PC-3 (cell line): ENCODE measurements around the gene COLEC11. TPM values are rescaled to one million over a fixed set of nuclear protein-coding genes. Genes with fewer than 3 reads are reported as not detected.

Source experiments
- ATAC-seq: fragments of 200-7000 bp; cut with Tn5 transposase; 2 replicates; pipeline ENCODE4 v1.9.1; 2020; ENCODE audit warnings: mild to moderate bottlenecking, moderate library complexity
- BruUV-seq: library from RNA; stranded (reverse); fragments of 400-500 nt; replicated peaks from 2 replicates; lab custom pipeline; 2021; lab: Mats Ljungman, UMichigan
- CTCF ChIA-PET: fragments of 300-600 bp; sonication (Branson Sonifier 250); formaldehyde crosslinking; loops from one replicate; lab custom pipeline; 2022; ENCODE audit warnings: antibody characterized with exemption; lab: Charles Lee
- POLR2A ChIA-PET: fragments of 300-600 bp; sonication (Branson Sonifier 250); formaldehyde crosslinking; loops from one replicate; lab custom pipeline; 2022; ENCODE audit warnings: antibody characterized with exemption; ENCODE audit not compliant: unreplicated experiment; lab: Charles Lee
- DNase-seq: peaks from one replicate; pipeline ENCODE4 v3.0.0-alpha.2; 2015
- H2AFZ ChIP-seq: fragments of 300-600 bp; sonication (generic); 2 replicates; pipeline ENCODE4 v1.6.0; 2016; ENCODE audit warnings: antibody characterized with exemption, low read length
- H3F3A ChIP-seq: fragments of 300-600 bp; sonication (generic); one replicate; pipeline ENCODE4 v1.6.0; 2017; ENCODE audit warnings: antibody characterized with exemption, low read length, control low read depth, mild to moderate bottlenecking; ENCODE audit not compliant: unreplicated experiment
- H3K27ac ChIP-seq: fragments of 300-600 bp; sonication (generic); 2 replicates; pipeline ENCODE4 v1.5.1; 2016; ENCODE audit warnings: mild to moderate bottlenecking, low read length
- H3K27me3 ChIP-seq: fragments of 300-600 bp; sonication (generic); 2 replicates; pipeline ENCODE4 v1.6.1; 2016; ENCODE audit warnings: low read length, mixed read lengths
- H3K36me3 ChIP-seq: fragments of 300-600 bp; sonication (generic); 2 replicates; pipeline ENCODE4 v1.6.1; 2016; ENCODE audit warnings: low read depth, mixed run types, low read length, mixed read lengths
- H3K4me1 ChIP-seq: fragments of 300-600 bp; sonication (generic); 2 replicates; pipeline ENCODE4 v1.5.1; 2016; ENCODE audit warnings: low read length; ENCODE audit not compliant: insufficient read depth
- H3K4me2 ChIP-seq: fragments of 300-600 bp; sonication (generic); 2 replicates; pipeline ENCODE4 v1.6.0; 2016; ENCODE audit warnings: low read length
- H3K4me3 ChIP-seq: fragments of 300-600 bp; sonication (generic); 2 replicates; pipeline ENCODE4 v1.5.1; 2016; ENCODE audit warnings: mild to moderate bottlenecking, low read length, mixed read lengths
- H3K79me2 ChIP-seq: fragments of 300-600 bp; sonication (generic); 2 replicates; pipeline ENCODE4 v1.6.1; 2017; ENCODE audit warnings: low read length, mixed read lengths
- H3K9ac ChIP-seq: fragments of 300-600 bp; sonication (generic); 2 replicates; pipeline ENCODE4 v1.6.0; 2016; ENCODE audit warnings: mild to moderate bottlenecking, low read length
- H3K9me2 ChIP-seq: fragments of 300-600 bp; sonication (generic); replicated peaks from 2 replicates; pipeline ENCODE4 v1.6.1; 2016; ENCODE audit warnings: mixed run types, low read length, mixed read lengths
- H3K9me3 ChIP-seq: fragments of 300-600 bp; sonication (generic); 2 replicates; pipeline ENCODE4 v1.6.1; 2016; ENCODE audit warnings: low read length, mixed read lengths
- H4K20me1 ChIP-seq: fragments of 300-600 bp; sonication (generic); 2 replicates; pipeline ENCODE4 v1.6.1; 2016; ENCODE audit warnings: low read length, mixed read lengths
- CTCF ChIP-seq: fragments of 300-600 bp; sonication (generic); conservative IDR thresholded peaks from 2 replicates; pipeline ENCODE4 v1.5.1; 2017; ENCODE audit warnings: antibody characterized with exemption, low read depth, mild to moderate bottlenecking, low read length
- EZH2 ChIP-seq: fragments of 300-600 bp; sonication (generic); IDR thresholded peaks from one replicate; pipeline ENCODE4 v1.6.1; 2017; ENCODE audit warnings: antibody characterized with exemption, mild to moderate bottlenecking, low read length; ENCODE audit not compliant: unreplicated experiment
- EZH2phosphoT487 ChIP-seq: fragments of 300-600 bp; sonication (generic); IDR thresholded peaks from 2 replicates; pipeline ENCODE4 v1.6.1; 2018; ENCODE audit warnings: mild to moderate bottlenecking, antibody characterized with exemption, low read length, borderline replicate concordance
- intact Hi-C: fragments of 100-400 bp; cut with micrococcal nuclease; formaldehyde crosslinking; loops from 2 replicates; pipeline ENCODE4 v1.9.0; 2023
- total RNA-seq: library from RNA; depleted of rRNA; stranded (reverse); fragments of >200 nt; gene quantifications from 2 replicates; pipeline ENCODE4 v1.2.3, GENCODE V29; 2014

Gene COLEC11
- total RNA-seq, 1 experiment from 2014 or later: 0.44 TPM

GRCh38 chr2:3620834-3621233 is 25.9 kb downstream of the COLEC11 start:
- no TSS peak for BruUV-seq
- H3K27me3 ChIP-seq: peaks cover 8% of the 10 kb centered on the region
- H3K9me2 ChIP-seq: no peaks in the 10 kb centered on the region
- H2AFZ ChIP-seq: no peak overlapping the region
- no peak overlapping the region for H3K9ac ChIP-seq
- POLR2A ChIA-PET: no interaction called here
- no peaks in the 10 kb centered on the region for H3F3A ChIP-seq
- no peaks in the 10 kb centered on the region for H3K79me2 ChIP-seq
- no peaks in the 10 kb centered on the region for H3K36me3 ChIP-seq
- H4K20me1 ChIP-seq: no peaks in the 10 kb centered on the region
- intact Hi-C loops: no loop called here
- DNase-seq (no peak), ATAC-seq (no peak)
- TF ChIP-seq CTCF (no peak), EZH2 (no peak), EZH2phosphoT487 (no peak)
- CTCF ChIA-PET: no interaction called here
- no peak overlapping the region for H3K27ac ChIP-seq
- H3K4me3 ChIP-seq: no peak overlapping the region
- no peaks in the 10 kb centered on the region for H3K9me3 ChIP-seq
- no peaks in the 10 kb centered on the region for H3K4me1 ChIP-seq
- H3K4me2 ChIP-seq: no peak overlapping the region

DNA sequence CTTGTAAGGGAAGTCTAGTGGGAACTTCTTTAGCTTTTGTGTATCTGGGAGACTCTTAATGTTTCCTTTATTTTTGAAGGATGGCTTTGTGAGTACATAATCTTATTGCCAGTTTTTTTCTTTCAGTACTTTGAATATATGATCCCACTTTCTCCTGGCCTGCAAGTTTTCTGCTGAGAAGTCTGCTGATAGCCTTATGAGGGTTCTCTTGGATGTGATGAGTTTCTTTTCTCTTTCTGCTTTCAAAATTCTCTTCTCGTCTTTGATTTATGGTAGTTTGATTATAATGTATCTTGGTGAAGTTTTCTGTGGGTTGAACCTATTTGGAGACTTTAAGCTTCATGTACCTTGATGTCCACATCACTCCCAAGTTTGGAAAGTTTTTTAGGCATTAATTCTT is 28.1 kb downstream of the COLEC11 start:
- no TSS peak for BruUV-seq
- Histone ChIP-seq H3K36me3 (no peaks in the 10 kb centered on the region), H2AFZ (no peak overlapping the region), H3F3A (no peaks in the 10 kb centered on the region), H3K9me2 (no peaks in the 10 kb centered on the region), H3K4me3 (no peak overlapping the region), H4K20me1 (no peaks in the 10 kb centered on the region), H3K9me3 (no peaks in the 10 kb centered on the region), H3K9ac (no peak overlapping the region), H3K27me3 (peaks cover 8% of the 10 kb centered on the region), H3K4me1 (no peaks in the 10 kb centered on the region), H3K27ac (no peak overlapping the region), H3K79me2 (no peaks in the 10 kb centered on the region), H3K4me2 (no peak overlapping the region)
- ChIA-PET CTCF (no interaction called here), POLR2A (no interaction called here)
- intact Hi-C loops: no loop called here
- TF ChIP-seq CTCF: no peak
- no peak for TF ChIP-seq EZH2
- TF ChIP-seq EZH2phosphoT487: no peak
- DNase-seq: no peak
- no peak for ATAC-seq

DNA sequence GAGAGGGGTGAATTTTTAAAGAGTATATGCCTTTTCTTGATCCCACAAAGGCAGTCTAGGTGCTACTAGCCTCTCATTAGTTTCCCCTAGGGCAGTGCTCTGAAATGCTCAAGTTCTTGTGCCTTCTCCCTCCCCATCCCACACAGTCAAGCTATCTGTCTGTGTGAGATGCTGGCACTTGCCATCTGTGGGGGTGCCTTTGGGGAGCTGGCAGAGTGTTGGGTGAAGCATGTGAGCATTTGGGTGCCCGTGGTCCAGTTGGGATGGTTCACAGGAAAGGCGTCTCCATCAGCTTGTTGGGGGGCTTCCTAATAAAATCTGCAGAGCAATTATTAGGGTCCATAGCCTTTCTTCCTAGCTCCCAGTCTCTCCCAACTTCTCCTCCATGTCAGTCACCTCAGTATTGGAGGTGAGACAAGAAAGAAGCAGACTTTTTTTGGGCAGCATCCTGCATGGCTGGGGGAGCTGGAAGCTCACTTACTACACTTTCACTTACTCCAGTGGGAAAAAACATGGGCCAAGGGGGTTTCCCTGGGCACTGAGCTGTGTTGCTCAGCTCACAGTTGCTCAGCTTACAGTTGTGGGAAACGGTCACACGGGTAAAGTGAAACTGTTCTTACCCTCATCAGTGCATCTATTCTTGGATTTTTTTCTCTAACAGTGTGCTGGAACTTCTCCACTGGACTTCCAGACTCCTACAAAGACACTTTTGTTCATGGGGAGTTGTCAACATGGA is 29.3 kb downstream of the COLEC11 start:
- peaks cover 6% of the 10 kb centered on the region for H3K27me3 ChIP-seq
- ATAC-seq (no peak), DNase-seq (no peak)
- no peaks in the 10 kb centered on the region for H3K79me2 ChIP-seq
- no peak overlapping the region for H2AFZ ChIP-seq
- H3F3A ChIP-seq: no peaks in the 10 kb centered on the region
- BruUV-seq: no TSS peak
- no peak overlapping the region for H3K4me3 ChIP-seq
- H3K27ac ChIP-seq: no peak overlapping the region
- H3K36me3 ChIP-seq: no peaks in the 10 kb centered on the region
- no peaks in the 10 kb centered on the region for H3K9me3 ChIP-seq
- POLR2A ChIA-PET: no interaction called here
- CTCF ChIA-PET: no interaction called here
- no peak for TF ChIP-seq CTCF
- no peak for TF ChIP-seq EZH2phosphoT487
- TF ChIP-seq EZH2: no peak
- no peaks in the 10 kb centered on the region for H3K4me1 ChIP-seq
- H3K9ac ChIP-seq: no peak overlapping the region
- H3K4me2 ChIP-seq: no peak overlapping the region
- intact Hi-C loops: no loop called here
- H3K9me2 ChIP-seq: no peaks in the 10 kb centered on the region
- no peaks in the 10 kb centered on the region for H4K20me1 ChIP-seq
